DND-41 (cell line): ENCODE results near the gene MBOAT1.

ENCODE experiments used
- ATAC-seq: fragments of 200-7000 bp; cut with Tn5 transposase; 3 replicates; pipeline ENCODE4 v1.9.1; 2021; ENCODE audit warnings: low read depth; ENCODE audit not compliant: insufficient read depth
- DNase-seq: peaks from one replicate; pipeline ENCODE4 v3.0.0-alpha.2; 2020
- H2AFZ ChIP-seq: 2 replicates; pipeline ENCODE4 v1.6.0; 2012; ENCODE audit warnings: low read depth, low read length
- H3K27ac ChIP-seq: 2 replicates; pipeline ENCODE4 v1.5.1; 2012; ENCODE audit warnings: low read length, inconsistent platforms
- H3K27me3 ChIP-seq: fragments of 200-600 bp; sonication (generic); 2 replicates; pipeline ENCODE4 v1.6.0; 2012; ENCODE audit warnings: low read length, mild to moderate bottlenecking, inconsistent platforms; ENCODE audit not compliant: insufficient read depth, poor library complexity
- H3K36me3 ChIP-seq: 2 replicates; pipeline ENCODE4 v1.5.1; 2012; ENCODE audit warnings: low read length, inconsistent platforms; ENCODE audit not compliant: insufficient read depth
- H3K4me1 ChIP-seq: 2 replicates; pipeline ENCODE4 v1.5.1; 2012; ENCODE audit warnings: mild to moderate bottlenecking, low read length; ENCODE audit not compliant: insufficient read depth
- H3K4me2 ChIP-seq: 2 replicates; pipeline ENCODE4 v1.6.0; 2012; ENCODE audit warnings: mild to moderate bottlenecking, moderate library complexity, low read length, inconsistent platforms; ENCODE audit not compliant: insufficient read depth
- H3K4me3 ChIP-seq, 2 experiments: fragments of 200-600 bp in 1 of 2; shearing (Covaris generic) in 1 of 2; 2 replicates each; pipeline ENCODE4 v1.5.1; 2012 to 2016; ENCODE audit warnings: inconsistent platforms in 2 of 2, low read length in 2 of 2, mild to moderate bottlenecking in 2 of 2, low read depth in 1 of 2, moderate library complexity in 1 of 2
- H3K79me2 ChIP-seq: 2 replicates; pipeline ENCODE4 v1.6.0; 2012; ENCODE audit warnings: low read length, inconsistent platforms; ENCODE audit not compliant: insufficient read depth
- H3K9ac ChIP-seq: 2 replicates; pipeline ENCODE4 v1.6.0; 2012; ENCODE audit warnings: low read depth, mild to moderate bottlenecking, inconsistent platforms, low read length, moderate library complexity
- H3K9me3 ChIP-seq: 2 replicates; pipeline ENCODE4 v1.5.1; 2012; ENCODE audit warnings: low read length, moderate library complexity, mild to moderate bottlenecking, inconsistent platforms; ENCODE audit not compliant: insufficient read depth, severe bottlenecking
- H4K20me1 ChIP-seq: 2 replicates; pipeline ENCODE4 v1.6.0; 2012; ENCODE audit warnings: low read length; ENCODE audit not compliant: insufficient read depth
- CTCF ChIP-seq: IDR thresholded peaks from 2 replicates; pipeline ENCODE4 v1.5.1; 2012; ENCODE audit warnings: borderline replicate concordance, low read length, moderate library complexity, mild to moderate bottlenecking; ENCODE audit not compliant: poor library complexity, severe bottlenecking; ENCODE audit errors: extremely low read depth
- EZH2 ChIP-seq: IDR thresholded peaks from 3 replicates; pipeline ENCODE4 v1.6.1; 2012; ENCODE audit warnings: borderline replicate concordance, low read depth, mild to moderate bottlenecking, moderate library complexity, low read length, inconsistent platforms; ENCODE audit not compliant: severe bottlenecking

The MBOAT1 gene

GRCh38 chr6:20259316-20260049 lies 47.2 kb upstream of the MBOAT1 start:
- H3K79me2 ChIP-seq, result no peaks in the 10 kb centered on the region
- H2AFZ ChIP-seq, result no peak overlapping the region
- DNase-seq (no peak), ATAC-seq (no peak)
- no peak overlapping the region for H3K4me2 ChIP-seq
- no peaks in the 10 kb centered on the region for H3K27me3 ChIP-seq
- H4K20me1 ChIP-seq, result no peaks in the 10 kb centered on the region
- no peaks in the 10 kb centered on the region for H3K36me3 ChIP-seq
- no peak overlapping the region for H3K27ac ChIP-seq
- H3K9me3 ChIP-seq, result peaks cover 5% of the 10 kb centered on the region
- no peaks in the 10 kb centered on the region for H3K4me1 ChIP-seq
- TF ChIP-seq CTCF, result no peak
- no peak for TF ChIP-seq EZH2
- no peak overlapping the region for H3K9ac ChIP-seq
- no peak overlapping the region for H3K4me3 ChIP-seq

GRCh38 chr6:20255428-20255827 lies 43.2 kb upstream of the MBOAT1 start:
- H3K79me2 ChIP-seq, result no peaks in the 10 kb centered on the region
- H3K4me2 ChIP-seq, result no peak overlapping the region
- no peaks in the 10 kb centered on the region for H4K20me1 ChIP-seq
- H3K9me3 ChIP-seq, result no peaks in the 10 kb centered on the region
- ATAC-seq (no peak), DNase-seq (no peak)
- no peak overlapping the region for H2AFZ ChIP-seq
- H3K4me3 ChIP-seq, result no peak overlapping the region
- TF ChIP-seq EZH2 (no peak), CTCF (no peak)
- H3K36me3 ChIP-seq, result no peaks in the 10 kb centered on the region
- no peaks in the 10 kb centered on the region for H3K27me3 ChIP-seq
- no peak overlapping the region for H3K27ac ChIP-seq
- H3K9ac ChIP-seq, result no peak overlapping the region
- no peaks in the 10 kb centered on the region for H3K4me1 ChIP-seq

GRCh38 chr6:20254295-20254694 lies 42.0 kb upstream of the MBOAT1 start:
- Histone ChIP-seq H3K27me3 (no peaks in the 10 kb centered on the region), H3K4me3 (no peak overlapping the region), H3K4me1 (no peaks in the 10 kb centered on the region), H3K79me2 (no peaks in the 10 kb centered on the region), H3K9me3 (no peaks in the 10 kb centered on the region), H3K36me3 (no peaks in the 10 kb centered on the region), H3K4me2 (no peak overlapping the region), H3K27ac (no peak overlapping the region), H3K9ac (no peak overlapping the region), H4K20me1 (no peaks in the 10 kb centered on the region), H2AFZ (no peak overlapping the region)
- TF ChIP-seq CTCF, result no peak
- no peak for TF ChIP-seq EZH2
- no peak for ATAC-seq
- no peak for DNase-seq
